Osteoblast (primary cell): ENCODE data around the gene ZCCHC2. TPM values are rescaled to one million over a fixed set of nuclear protein-coding genes. Genes with fewer than 3 reads are reported as not detected.

Source experiments
- DNase-seq: peaks from one replicate; pipeline ENCODE4 v3.0.0; 2011; ENCODE audit warnings: low spot score, mixed read lengths; ENCODE audit not compliant: insufficient read length; ENCODE audit errors: missing footprints
- H2AFZ ChIP-seq: 2 replicates; pipeline ENCODE4 v1.6.0; 2011; ENCODE audit warnings: mild to moderate bottlenecking, low read length
- H3K27ac ChIP-seq: 2 replicates; pipeline ENCODE4 v1.5.1; 2011; ENCODE audit warnings: mild to moderate bottlenecking, low read depth, low read length, moderate library complexity
- H3K27me3 ChIP-seq: 2 replicates; pipeline ENCODE4 v1.6.0; 2012; ENCODE audit warnings: mild to moderate bottlenecking, control low read depth, inconsistent platforms, low read length, moderate library complexity; ENCODE audit not compliant: insufficient read depth
- H3K36me3 ChIP-seq: 2 replicates; pipeline ENCODE4 v1.5.1; 2011; ENCODE audit warnings: mild to moderate bottlenecking, low read length, control low read depth, moderate library complexity; ENCODE audit not compliant: insufficient read depth
- H3K4me1 ChIP-seq: 2 replicates; pipeline ENCODE4 v1.5.1; 2011; ENCODE audit warnings: mild to moderate bottlenecking, low read length, control low read depth, moderate library complexity; ENCODE audit not compliant: insufficient read depth
- H3K4me2 ChIP-seq: 2 replicates; pipeline ENCODE4 v1.6.0; 2011; ENCODE audit warnings: mild to moderate bottlenecking, low read length; ENCODE audit not compliant: insufficient read depth
- H3K4me3 ChIP-seq: fragments of 200-600 bp; sonication (generic); 3 replicates; pipeline ENCODE4 v1.5.1; 2012; ENCODE audit warnings: mild to moderate bottlenecking, low read length, inconsistent platforms; ENCODE audit not compliant: insufficient read depth
- H3K79me2 ChIP-seq: 2 replicates; pipeline ENCODE4 v1.6.0; 2012; ENCODE audit warnings: mild to moderate bottlenecking, low read length, control low read depth, inconsistent platforms; ENCODE audit not compliant: insufficient read depth
- H3K9me3 ChIP-seq: 2 replicates; pipeline ENCODE4 v1.5.1; 2011; ENCODE audit warnings: low read depth, low read length, control low read depth
- H4K20me1 ChIP-seq: 2 replicates; pipeline ENCODE4 v1.6.0; 2012; ENCODE audit warnings: mild to moderate bottlenecking, low read length, control low read depth; ENCODE audit not compliant: insufficient read depth
- total RNA-seq: library from RNA; depleted of rRNA; stranded (reverse); fragments of >200 nt; gene quantifications from 2 replicates; pipeline ENCODE4 v1.2.3, GENCODE V29; 2012
- TF ChIP-seq, protein P1 (sequence below): IDR thresholded peaks from 2 replicates; pipeline ENCODE4 v1.5.1; 2011; ENCODE audit warnings: mild to moderate bottlenecking, low read depth, low read length, moderate library complexity; ENCODE audit errors: extremely low read depth

The ZCCHC2 gene
- total RNA-seq, 1 donor, result 10.1 TPM

DNA sequence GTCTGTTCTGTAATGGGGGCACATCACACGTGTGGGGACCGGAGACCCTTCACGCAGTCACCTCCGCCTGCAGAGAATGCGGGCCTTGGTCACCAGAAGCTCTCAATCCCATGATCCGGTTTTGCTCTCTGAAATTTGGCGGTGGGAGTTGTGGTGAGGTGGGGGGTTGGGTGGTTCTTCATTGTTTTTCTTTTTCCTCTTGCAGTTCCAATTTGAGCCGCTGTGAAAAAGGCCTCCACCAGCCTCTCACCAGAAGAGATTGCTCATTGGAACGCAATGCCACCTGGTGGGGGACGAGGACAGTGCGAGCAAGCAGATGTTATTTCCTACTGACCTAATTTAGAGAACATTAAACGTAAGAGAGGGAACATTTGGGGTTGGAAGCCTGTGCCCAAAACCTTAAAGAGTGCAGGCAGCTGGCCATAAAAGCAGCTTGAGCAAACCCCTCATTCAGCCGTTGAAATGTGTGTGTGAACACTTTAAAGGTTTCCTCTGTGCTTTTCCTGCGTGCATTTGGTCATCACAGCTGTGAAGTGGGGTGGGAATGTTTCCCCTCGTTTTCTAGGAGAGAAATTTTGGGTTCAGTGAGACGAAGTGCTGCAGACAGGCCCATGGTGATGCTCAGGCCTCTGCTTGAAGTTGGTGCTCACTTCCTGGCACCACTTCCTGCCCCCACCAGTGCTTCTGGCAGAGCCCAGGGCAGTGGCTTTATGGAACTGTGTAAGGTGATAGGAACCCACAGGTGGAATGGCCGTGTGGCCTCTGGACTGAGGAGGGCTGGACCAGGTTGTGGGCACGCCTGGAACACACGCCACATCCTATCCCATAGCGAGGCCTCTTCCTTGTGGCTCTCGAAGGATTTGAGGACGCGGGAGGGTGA lies 61.7 kb downstream of the ZCCHC2 start:
- TF ChIP-seq, protein P1, sequence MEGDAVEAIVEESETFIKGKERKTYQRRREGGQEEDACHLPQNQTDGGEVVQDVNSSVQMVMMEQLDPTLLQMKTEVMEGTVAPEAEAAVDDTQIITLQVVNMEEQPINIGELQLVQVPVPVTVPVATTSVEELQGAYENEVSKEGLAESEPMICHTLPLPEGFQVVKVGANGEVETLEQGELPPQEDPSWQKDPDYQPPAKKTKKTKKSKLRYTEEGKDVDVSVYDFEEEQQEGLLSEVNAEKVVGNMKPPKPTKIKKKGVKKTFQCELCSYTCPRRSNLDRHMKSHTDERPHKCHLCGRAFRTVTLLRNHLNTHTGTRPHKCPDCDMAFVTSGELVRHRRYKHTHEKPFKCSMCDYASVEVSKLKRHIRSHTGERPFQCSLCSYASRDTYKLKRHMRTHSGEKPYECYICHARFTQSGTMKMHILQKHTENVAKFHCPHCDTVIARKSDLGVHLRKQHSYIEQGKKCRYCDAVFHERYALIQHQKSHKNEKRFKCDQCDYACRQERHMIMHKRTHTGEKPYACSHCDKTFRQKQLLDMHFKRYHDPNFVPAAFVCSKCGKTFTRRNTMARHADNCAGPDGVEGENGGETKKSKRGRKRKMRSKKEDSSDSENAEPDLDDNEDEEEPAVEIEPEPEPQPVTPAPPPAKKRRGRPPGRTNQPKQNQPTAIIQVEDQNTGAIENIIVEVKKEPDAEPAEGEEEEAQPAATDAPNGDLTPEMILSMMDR, result peak; percentile 99
- Histone ChIP-seq H3K4me1 (peaks cover 4% of the 10 kb centered on the region), H2AFZ (peak overlapping the region; percentile 60), H3K9me3 (no peaks in the 10 kb centered on the region), H3K27me3 (peaks cover 2% of the 10 kb centered on the region), H3K79me2 (no peaks in the 10 kb centered on the region), H3K4me3 (peak overlapping the region; percentile 45), H3K36me3 (no peaks in the 10 kb centered on the region), H4K20me1 (peaks cover 3% of the 10 kb centered on the region), H3K27ac (no peak overlapping the region), H3K4me2 (peak overlapping the region; percentile 76)
- peak; percentile 96 for DNase-seq

DNA sequence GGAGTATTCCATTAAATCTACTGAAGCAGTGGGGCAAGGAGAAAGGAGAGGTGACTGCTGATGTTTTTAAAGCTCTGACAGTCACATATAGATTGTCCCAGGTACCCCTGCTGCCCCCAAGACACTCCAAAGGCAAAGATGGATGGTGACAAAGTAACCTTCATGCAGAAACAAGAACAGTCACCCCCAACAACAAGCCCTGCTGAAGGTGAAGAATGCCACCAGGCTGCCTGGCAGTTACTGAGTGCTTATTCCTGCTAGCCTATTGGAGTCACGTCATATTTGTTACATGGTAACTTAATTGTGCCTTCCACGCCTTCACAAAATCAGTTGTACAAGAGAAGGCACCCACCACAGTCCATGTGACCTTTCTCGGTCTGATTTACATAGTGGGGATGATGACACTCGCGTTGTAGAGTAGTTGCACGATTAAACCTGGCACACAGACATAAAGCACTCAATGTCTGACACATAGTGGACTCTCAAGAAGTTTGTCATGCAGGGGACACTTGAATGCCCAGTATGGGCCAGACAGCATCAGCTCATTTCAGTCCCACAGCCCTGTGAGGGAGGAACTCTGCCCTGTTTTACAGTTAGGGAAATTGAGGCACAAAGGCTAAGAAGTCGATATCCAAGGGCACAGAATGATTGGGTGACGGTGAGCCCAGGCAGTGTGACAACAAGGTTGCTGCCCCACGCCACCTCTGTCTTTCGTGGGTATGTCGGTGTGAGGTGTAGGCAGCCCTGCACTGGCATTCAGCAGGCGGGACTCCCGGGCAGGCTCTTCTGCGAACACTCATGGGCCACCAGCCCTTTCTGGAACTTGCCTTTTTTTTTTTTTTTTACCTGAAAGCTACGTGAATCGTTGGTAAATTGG lies 62.7 kb downstream of the ZCCHC2 start:
- TF ChIP-seq, protein P1, result no peak
- H3K4me2 ChIP-seq, result peak overlapping the region; percentile 79
- no peak overlapping the region for H3K27ac ChIP-seq
- no peaks in the 10 kb centered on the region for H3K9me3 ChIP-seq
- H3K36me3 ChIP-seq, result no peaks in the 10 kb centered on the region
- peak overlapping the region; percentile 27 for H2AFZ ChIP-seq
- peaks cover 3% of the 10 kb centered on the region for H4K20me1 ChIP-seq
- H3K27me3 ChIP-seq, result peaks cover 2% of the 10 kb centered on the region
- peaks cover 4% of the 10 kb centered on the region for H3K4me1 ChIP-seq
- no peaks in the 10 kb centered on the region for H3K79me2 ChIP-seq
- DNase-seq, result no peak
- H3K4me3 ChIP-seq, result peak overlapping the region; percentile 56

DNA sequence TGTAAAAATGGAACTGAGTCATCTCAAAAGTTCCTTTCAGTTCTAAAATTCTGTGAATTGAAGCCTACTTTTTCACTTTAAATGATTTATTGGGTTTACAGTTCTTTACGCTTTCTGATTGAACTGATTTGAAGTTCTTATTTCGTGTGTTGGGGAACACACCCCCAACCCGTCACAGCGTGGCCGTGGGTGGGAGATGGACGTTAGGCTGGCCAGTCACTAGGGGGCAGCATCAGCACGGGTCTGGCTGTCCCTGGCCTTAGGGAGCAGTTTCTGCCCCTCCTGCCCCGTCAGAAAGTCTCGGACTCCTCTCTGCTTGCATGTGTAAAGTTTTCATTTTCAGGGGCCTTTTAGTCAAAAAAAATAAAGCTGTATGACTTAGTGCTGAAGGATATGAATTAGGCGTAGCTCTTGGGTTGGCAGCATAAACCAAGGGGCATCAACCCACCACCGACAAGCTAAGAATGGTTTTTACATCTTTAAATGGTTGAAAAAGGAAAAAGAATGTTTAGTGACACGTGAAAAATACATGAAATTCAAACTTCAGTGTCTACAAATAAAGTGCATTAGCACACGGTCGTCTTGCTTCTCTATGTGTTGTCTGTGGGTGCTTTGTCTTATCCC lies 63.4 kb downstream of the ZCCHC2 start:
- Histone ChIP-seq H3K4me2 (peak overlapping the region; percentile 79), H3K4me3 (peak overlapping the region; percentile 56), H3K27ac (no peak overlapping the region), H2AFZ (peak overlapping the region; percentile 27), H3K4me1 (peaks cover 4% of the 10 kb centered on the region), H3K79me2 (no peaks in the 10 kb centered on the region), H3K27me3 (peaks cover 2% of the 10 kb centered on the region), H3K9me3 (no peaks in the 10 kb centered on the region), H3K36me3 (no peaks in the 10 kb centered on the region), H4K20me1 (peaks cover 3% of the 10 kb centered on the region)
- TF ChIP-seq, protein P1, result peak; percentile 96
- peak; percentile 96 for DNase-seq
